Left cardiac atrium (tissue), 4 donors: ENCODE measurements around the gene LACC1. TPM values are rescaled to one million over a fixed set of nuclear protein-coding genes. Genes with fewer than 3 reads are reported as not detected.

Experiments used
- ATAC-seq, 2 donors: fragments of 200-7000 bp; cut with Tn5 transposase; one replicate each; pipeline ENCODE4 v1.9.1; 2020; ENCODE audit warnings: mild to moderate bottlenecking in 2 of 2, moderate library complexity in 2 of 2
- DNase-seq: peaks from one replicate; pipeline ENCODE4 v3.0.0-alpha.2; 2020
- intact Hi-C, 2 donors: fragments of 100-400 bp; cut with DNase I; formaldehyde crosslinking; loops; one replicate each; pipeline versions ENCODE4 v1.14.1 to v1.15.1; 2022 to 2023
- total RNA-seq, 2 donors: library from RNA; stranded (reverse); fragmentation: NEBNext Ultra II Directional; extraction: Animal tissue kit (Norgen Biotek cat#: 25700); gene quantifications; one replicate each; pipeline ENCODE4 v1.2.1, GENCODE V29; 2021
- donor health status: DM: no; HTN: yes; CAD: no.
- donor health status: DM: no; HTN: yes; CAD: no; lungs with severe emphysema.
- donor health status: DM: yes; HTN: yes; CAD: no.
- donor health status: Dilated cardiomyopathy.

LACC1 gene
- total RNA-seq, 2 donors from 2014 or later: 5.5 to 7.5 TPM

DNA sequence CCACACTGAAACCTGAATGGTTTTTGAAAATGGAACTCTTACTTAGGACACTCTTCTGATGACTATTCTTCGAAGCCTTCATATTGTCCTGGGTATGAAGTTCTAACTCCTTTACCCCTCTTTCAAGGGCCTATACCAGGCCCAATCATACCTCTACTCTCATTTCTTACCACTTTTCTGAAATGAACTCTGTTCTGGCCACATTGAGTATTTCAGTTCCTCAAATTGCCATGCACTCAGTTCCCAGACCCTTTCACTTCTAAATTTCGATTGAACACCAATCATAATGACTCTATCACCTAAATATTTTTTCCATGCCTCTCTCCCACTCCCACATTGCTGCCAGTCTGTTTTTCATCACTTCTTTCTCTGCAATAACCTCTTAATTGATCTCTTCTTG lies 53.7 kb downstream of the LACC1 start:
- DNase-seq (no peak), ATAC-seq (no peak)
- intact Hi-C loops: no loop called here

DNA sequence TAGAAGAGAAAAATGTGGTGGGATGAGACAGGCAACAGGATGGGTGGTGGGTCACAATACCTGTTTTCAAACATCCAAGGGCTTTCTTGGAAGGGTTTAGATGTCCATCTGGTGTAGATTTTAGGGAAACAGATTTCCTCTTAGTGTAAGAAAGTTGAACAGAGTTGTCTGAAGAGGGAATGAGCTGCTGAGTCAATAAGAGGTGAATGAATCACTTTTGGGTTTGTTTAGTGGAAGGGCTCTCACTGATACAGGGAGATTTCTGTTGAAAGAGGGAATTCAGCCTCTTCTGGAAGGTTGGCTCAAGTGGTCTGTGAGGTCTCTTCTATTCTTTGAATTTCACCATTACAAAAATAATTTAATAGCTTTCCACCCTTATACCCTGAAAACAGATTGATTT lies 54.6 kb downstream of the LACC1 start:
- DNase-seq (no peak), ATAC-seq (no peak)
- intact Hi-C loops: no loop called here

DNA sequence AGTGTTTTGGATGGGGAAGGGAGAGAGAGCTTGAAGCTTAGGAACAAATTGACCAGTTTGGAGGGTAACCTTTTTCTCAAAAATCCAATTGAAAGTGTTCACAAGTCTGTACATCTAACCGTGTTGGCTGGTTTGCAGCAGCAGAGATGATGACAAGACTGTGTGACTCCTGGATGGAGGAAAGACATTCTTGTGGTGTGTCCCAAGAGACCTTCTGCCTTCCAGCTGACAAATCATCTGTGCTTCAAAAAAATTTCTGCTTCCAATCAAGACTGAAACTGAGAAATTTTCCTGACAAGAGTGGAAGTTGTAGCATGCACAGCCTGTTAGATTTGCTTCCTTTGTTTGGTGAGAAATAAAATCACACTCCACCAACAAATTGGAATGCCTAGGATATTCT lies 56.2 kb downstream of the LACC1 start:
- intact Hi-C loops: no loop called here

DNA sequence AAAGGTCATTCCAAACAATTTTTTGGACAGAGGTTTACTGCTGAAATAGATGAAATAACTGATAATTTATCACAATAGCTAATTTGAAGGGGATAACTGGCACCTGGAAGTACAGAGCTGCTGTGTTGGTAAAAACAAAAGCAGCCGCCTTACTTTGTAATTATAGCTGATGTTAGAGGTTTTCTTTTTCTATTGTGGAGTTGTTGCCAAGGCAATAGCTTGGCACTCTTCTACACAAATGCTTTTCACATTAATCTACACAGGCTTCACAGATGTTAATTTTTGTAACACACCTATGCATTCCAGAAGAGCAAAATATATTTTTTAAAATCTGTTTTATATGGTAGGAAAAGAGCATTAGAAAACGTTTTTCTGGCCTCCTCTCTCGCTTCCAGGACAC lies 56.9 kb downstream of the LACC1 start:
- DNase-seq: no peak
- peak in 1 of 2 donors; percentile 66 for ATAC-seq
- intact Hi-C loops: no loop called here

More for the DNA sequence above, 56.2 kb downstream of the LACC1 start:
- DNase-seq (no peak), ATAC-seq (no peak)

DNA sequence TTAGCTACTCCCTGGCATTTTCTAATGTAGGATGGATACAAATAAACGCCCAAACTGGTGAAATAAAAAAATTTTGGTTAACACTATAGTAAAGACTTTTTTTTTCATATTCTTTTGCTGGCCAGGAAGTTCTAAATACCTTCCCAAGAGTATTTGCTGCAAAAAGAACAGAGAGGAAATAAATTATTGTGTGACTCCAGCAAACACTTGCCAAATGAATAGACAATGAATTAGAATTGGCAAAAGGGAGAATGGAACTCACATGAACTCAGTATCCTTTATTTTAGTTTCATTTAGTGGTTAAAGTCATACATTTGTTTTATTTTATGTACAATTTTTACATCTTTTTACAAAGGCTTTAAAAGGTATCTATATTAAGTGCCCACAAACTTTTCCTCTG lies 58.1 kb downstream of the LACC1 start:
- intact Hi-C loops: no loop called here
- no peak for DNase-seq
- no peak for ATAC-seq

DNA sequence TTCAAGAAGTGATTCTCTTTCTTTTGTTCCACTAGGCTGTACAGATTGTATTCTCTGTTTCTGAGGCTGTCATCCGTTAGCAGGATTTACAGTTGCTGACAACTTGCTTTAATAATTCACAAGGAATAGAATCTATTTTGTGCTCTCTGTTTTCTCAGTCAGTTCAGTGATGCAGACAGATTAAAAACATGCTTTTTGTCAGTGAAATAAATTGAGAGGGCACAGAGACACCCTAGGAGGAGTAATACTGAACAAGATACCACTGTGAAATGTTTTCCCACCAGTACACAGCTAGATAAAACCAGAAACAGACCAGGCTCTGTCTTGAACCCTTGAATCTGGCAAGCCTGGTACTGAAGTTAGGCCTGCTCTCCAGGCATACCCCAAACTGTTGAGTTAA lies 58.7 kb downstream of the LACC1 start:
- intact Hi-C loops: no loop called here
- DNase-seq (no peak), ATAC-seq (no peak)

DNA sequence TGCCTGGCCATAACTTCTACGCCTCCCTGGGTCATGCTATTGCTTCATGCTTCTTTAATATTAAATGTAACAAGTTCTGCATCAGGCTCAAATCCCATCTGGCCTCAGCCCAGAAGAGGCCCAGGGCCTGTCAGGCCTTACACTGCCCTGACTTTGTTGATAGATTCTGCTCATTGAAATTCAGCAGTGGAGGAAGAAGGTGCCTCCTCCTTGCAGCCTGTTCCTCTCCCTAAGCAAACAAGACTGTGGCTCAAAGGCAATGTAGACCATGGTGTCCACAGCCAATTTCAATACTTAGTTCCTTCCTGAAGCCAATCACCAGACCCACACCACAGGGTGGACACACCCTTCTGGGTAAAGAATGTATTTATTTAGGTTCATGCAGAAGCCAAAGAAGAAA lies 59.4 kb downstream of the LACC1 start:
- peak in 1 of 2 donors; percentile 49 for ATAC-seq
- intact Hi-C loops: no loop called here
- peak; percentile 31 for DNase-seq

DNA sequence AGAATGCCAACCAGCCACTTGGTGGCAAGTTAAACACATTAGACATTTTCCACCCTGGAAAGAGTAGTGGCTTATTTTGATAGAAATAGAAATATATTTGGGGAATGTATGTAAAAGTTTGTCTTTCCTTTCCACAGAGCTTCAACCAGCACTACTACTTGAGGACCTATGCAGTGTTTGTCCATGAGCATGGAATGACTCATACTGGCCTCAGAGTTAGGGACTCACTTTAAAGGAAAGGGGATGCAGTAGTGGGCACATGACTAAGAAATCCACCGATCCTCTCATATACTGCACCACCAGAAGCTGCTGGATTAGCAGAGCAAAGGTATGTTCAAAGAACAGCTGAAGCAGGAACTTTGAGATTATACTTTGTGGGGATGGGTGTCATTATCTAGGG lies 62.6 kb downstream of the LACC1 start:
- DNase-seq (no peak), ATAC-seq (no peak)
- intact Hi-C loops: no loop called here

Other genes starting within 250 kb of the LACC1 start
- 1 to 10 TPM; 1.7 to 2.0 TPM for gene ENOX1, start 92.9 kb upstream of the LACC1 start, total RNA-seq
- gene CCDC122, start 164 bp upstream of the LACC1 start, total RNA-seq: 10 to 100 TPM in 1 of 2 donors, 1 to 10 TPM in 1; 3.2 to 10.0 TPM